ENCODE results near the gene MORN2. TPM values are rescaled to one million over a fixed set of nuclear protein-coding genes. Genes with fewer than 3 reads are reported as not detected.

The MORN2 gene
- total RNA-seq, 1 donor from 2014 or later: 28.4 TPM

DNA sequence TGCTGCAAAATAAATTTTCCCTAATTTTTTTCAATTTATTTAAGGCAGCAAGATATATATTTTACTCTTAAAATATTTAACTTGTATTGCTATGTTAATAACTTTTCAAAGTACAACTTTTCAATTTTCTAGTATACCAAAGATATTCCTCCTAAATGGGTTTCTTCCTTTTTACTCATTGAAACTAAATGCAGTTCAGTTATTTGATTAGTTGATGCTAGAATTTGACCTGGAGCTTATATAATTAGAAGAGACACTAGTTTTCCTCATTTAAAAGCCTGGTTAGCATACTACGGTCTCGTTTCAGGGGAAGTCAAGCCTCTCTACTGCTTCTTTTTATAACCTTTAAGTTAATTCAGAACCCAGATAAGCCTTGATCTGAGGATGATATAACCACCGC lies 13.8 kb downstream of the MORN2 start, which contains the start of gene ARHGEF33:
ARHGEF33 (plus strand) TSS at position 301 of the 400 bp plus-strand sequence. CDS start 29,573 bp downstream, outside the sequence.
- no peak for TF ChIP-seq CTCF (conservative IDR thresholded peaks at IDR 0.05; ENCODE audit: low read depth, low read length)
- H3K4me3 ChIP-seq (ENCODE audit: low read depth, low read length): no peak within 1 kb of the TSS
- DNase-seq (ENCODE audit: low read depth): no peak

DNA sequence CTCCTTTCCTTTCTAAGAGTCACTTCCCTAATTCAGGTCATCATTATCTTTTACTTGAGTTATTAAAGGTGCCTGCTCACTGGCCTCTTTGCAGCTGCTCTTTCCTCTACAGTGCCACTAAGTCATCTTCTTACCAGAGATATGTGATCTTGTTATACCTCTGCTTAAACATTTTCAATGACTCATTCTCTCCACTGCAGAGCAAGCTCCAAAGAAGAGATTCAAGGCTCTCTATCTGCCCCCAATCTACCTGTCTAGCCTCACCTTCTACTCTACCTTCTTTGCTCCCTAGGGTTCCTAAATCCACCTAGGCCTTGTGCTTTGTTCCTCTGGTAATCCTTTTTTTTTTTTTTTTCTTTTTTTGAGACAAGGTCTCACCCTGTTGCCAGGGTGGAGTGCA lies 17.0 kb downstream of the MORN2 start:
- no peak for DNase-seq (ENCODE audit: low read depth)
- TF ChIP-seq CTCF (conservative IDR thresholded peaks at IDR 0.05; ENCODE audit: low read depth, low read length): no peak
- H3K4me3 ChIP-seq (ENCODE audit: low read depth, low read length): no peak overlapping the region

DNA sequence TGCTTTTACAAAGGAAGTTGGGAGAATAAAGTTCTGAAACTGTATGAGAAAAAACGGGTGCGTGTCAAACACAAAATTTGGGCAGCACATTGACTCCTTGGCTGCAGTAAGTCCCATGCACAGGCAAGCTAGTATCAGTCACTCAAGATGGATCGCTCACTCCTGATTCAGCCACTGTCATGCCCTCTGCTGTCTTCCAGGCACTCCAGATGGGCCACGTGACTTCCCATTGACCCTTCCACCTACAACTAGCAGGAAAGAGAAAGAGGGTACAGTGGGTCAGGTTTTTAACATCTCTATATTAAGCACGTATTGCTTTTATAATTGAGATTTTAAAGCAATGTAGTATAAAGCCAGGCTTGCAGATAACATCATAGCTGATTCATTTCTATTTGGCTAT lies 22.5 kb downstream of the MORN2 start:
- TF ChIP-seq CTCF (conservative IDR thresholded peaks at IDR 0.05; ENCODE audit: low read depth, low read length): no peak
- DNase-seq (ENCODE audit: low read depth): no peak
- H3K4me3 ChIP-seq (ENCODE audit: low read depth, low read length): no peak overlapping the region

DNA sequence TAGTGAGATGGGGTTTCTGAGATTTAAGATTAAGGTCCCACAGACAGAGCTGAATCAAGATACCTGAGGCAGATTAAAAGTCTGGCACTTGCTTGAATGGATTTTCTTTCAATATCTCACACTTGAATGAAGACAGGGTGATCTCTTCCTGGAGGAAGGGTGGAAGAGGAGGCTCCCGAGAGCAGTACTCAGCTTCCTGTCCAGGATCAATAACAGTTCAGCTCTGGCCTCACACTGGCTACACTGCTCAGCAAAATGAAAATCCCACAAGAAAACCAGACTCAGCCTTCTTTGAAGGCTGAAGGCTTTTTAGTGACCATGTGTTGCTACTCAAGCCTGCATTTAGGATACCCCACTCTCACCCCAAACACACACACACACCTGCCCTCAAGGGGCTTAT lies 24.9 kb downstream of the MORN2 start:
- no peak for TF ChIP-seq CTCF (conservative IDR thresholded peaks at IDR 0.05; ENCODE audit: low read depth, low read length)
- DNase-seq (ENCODE audit: low read depth): no peak
- H3K4me3 ChIP-seq (ENCODE audit: low read depth, low read length): no peak overlapping the region

DNA sequence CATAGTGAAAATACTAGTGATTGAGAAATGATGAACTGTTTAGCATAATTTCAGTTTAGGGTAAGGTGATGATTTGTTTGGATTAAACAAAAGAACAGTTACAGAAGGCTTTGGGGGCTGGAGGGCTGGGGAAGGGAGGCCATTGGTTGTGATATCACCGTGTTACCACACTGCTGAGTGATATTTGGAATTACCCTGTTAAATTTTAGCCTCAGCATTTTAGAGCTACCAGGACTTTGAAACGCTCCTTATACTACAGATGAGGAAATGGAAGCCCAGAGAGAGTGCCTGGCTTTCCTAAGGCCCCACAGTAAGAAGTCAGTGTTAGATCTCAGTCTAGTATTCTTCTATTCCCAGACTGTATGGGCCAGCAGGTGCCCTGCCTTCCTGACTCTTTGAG lies 29.5 kb downstream of the MORN2 start:
- no peak overlapping the region for H3K4me3 ChIP-seq (ENCODE audit: low read depth, low read length)
- DNase-seq (ENCODE audit: low read depth): no peak
- TF ChIP-seq CTCF (conservative IDR thresholded peaks at IDR 0.05; ENCODE audit: low read depth, low read length): no peak

- no peak for TF ChIP-seq CTCF (conservative IDR thresholded peaks at IDR 0.05; ENCODE audit: low read depth, low read length)
- H3K4me3 ChIP-seq (ENCODE audit: low read depth, low read length): no peak overlapping the region
- DNase-seq (ENCODE audit: low read depth): no peak
Measured at GRCh38 chr2:38907242-38907641, 31.5 kb downstream of the MORN2 start.

GRCh38 chr2:38907743-38908562 lies 32.2 kb downstream of the MORN2 start:
- TF ChIP-seq CTCF (conservative IDR thresholded peaks at IDR 0.05; ENCODE audit: low read depth, low read length): no peak

More at GRCh38 chr2:38907743-38908562, 32.2 kb downstream of the MORN2 start:
- H3K4me3 ChIP-seq (ENCODE audit: low read depth, low read length): no peak overlapping the region
- DNase-seq (ENCODE audit: low read depth): no peak
